ENCODE results near the gene GHRL. TPM values are rescaled to one million over a fixed set of nuclear protein-coding genes. Genes with fewer than 3 reads are reported as not detected.
"Not testable (repeated sequence)": the region's sequence is repeated elsewhere in the genome, so short reads cannot be mapped to it uniquely, and the experiment has no call there.

GHRL gene
- total RNA-seq, 2 experiments from 2014 or later, result 0.32 to 0.42 TPM

GRCh38 chr3:10274601-10275000 lies 18.1 kb downstream of the GHRL start:
- Histone ChIP-seq H3K27ac (ENCODE audit: low read depth, low read length, poor library complexity, severe bottlenecking) (no peak overlapping the region), H4K20me1 (ENCODE audit: insufficient read depth, low read length) (peaks cover 16% of the 10 kb centered on the region), H3K36me3 (ENCODE audit: insufficient read depth, low read length) (peaks cover 100% of the 10 kb centered on the region), H3K4me3 (ENCODE audit: low read depth, low read length, poor library complexity, severe bottlenecking) (no peak overlapping the region), H2AFZ (ENCODE audit: low read length) (no peak overlapping the region), H3K4me1 (ENCODE audit: insufficient read depth, low read length, poor library complexity, severe bottlenecking) (peaks cover 23% of the 10 kb centered on the region), H3K9me3 (ENCODE audit: low read length) (no peaks in the 10 kb centered on the region), H3K4me2 (ENCODE audit: low read length) (peak overlapping the region; percentile 33), H3K9me2 (ENCODE audit: insufficient read depth, low read length) (no peaks in the 10 kb centered on the region), H3K79me2 (ENCODE audit: insufficient read depth, low read depth, low read length) (peaks cover 85% of the 10 kb centered on the region)
- TF ChIP-seq EZH2phosphoT487 (IDR thresholded peaks at IDR 0.05; ENCODE audit: borderline replicate concordance, low read depth, low read length), result no peak
- no peak for TF ChIP-seq CTCF (conservative IDR thresholded peaks at IDR 0.05; ENCODE audit: low read length)
- intact Hi-C loops (cut with micrococcal nuclease; ENCODE audit: unreplicated experiment), result no loop called here
- BruUV-seq (replicated peaks), result no TSS peak
- CTCF ChIA-PET (ENCODE audit: unreplicated experiment), result no interaction called here
- POLR2A ChIA-PET, result interaction anchor here (0.6 kb wide), 1 partner anchor 80 kb away, joined by 3 read pairs; no protein-coding TSS in a partner anchor
- DNase-seq (ENCODE audit: low spot score), result peak; percentile 18

GRCh38 chr3:10273702-10274305 lies 18.9 kb downstream of the GHRL start:
- POLR2A ChIA-PET, result interaction anchor here (0.6 kb wide), 1 partner anchor 79 kb away, joined by 3 read pairs; no protein-coding TSS in a partner anchor
- peaks cover 23% of the 10 kb centered on the region for H3K4me1 ChIP-seq (ENCODE audit: insufficient read depth, low read length, poor library complexity, severe bottlenecking)
- DNase-seq (ENCODE audit: low spot score), result no peak
- no peaks in the 10 kb centered on the region for H3K9me3 ChIP-seq (ENCODE audit: low read length)
- intact Hi-C loops (cut with micrococcal nuclease; ENCODE audit: unreplicated experiment), result no loop called here
- H3K36me3 ChIP-seq (ENCODE audit: insufficient read depth, low read length), result peaks cover 100% of the 10 kb centered on the region
- no peaks in the 10 kb centered on the region for H3K9me2 ChIP-seq (ENCODE audit: insufficient read depth, low read length)
- H3K4me2 ChIP-seq (ENCODE audit: low read length), result peak overlapping the region; percentile 33
- H4K20me1 ChIP-seq (ENCODE audit: insufficient read depth, low read length), result peaks cover 17% of the 10 kb centered on the region
- H3K4me3 ChIP-seq (ENCODE audit: low read depth, low read length, poor library complexity, severe bottlenecking), result no peak overlapping the region
- CTCF ChIA-PET (ENCODE audit: unreplicated experiment), result no interaction called here
- BruUV-seq (replicated peaks), result no TSS peak
- no peak overlapping the region for H3K27ac ChIP-seq (ENCODE audit: low read depth, low read length, poor library complexity, severe bottlenecking)
- no peak for TF ChIP-seq CTCF (conservative IDR thresholded peaks at IDR 0.05; ENCODE audit: low read length)
- H2AFZ ChIP-seq (ENCODE audit: low read length), result no peak overlapping the region
- peaks cover 92% of the 10 kb centered on the region for H3K79me2 ChIP-seq (ENCODE audit: insufficient read depth, low read depth, low read length)

GRCh38 chr3:10272977-10273376 lies 19.8 kb downstream of the GHRL start:
- no peak overlapping the region for H2AFZ ChIP-seq (ENCODE audit: low read length)
- H3K27ac ChIP-seq (ENCODE audit: low read depth, low read length, poor library complexity, severe bottlenecking), result no peak overlapping the region
- H3K4me1 ChIP-seq (ENCODE audit: insufficient read depth, low read length, poor library complexity, severe bottlenecking), result peaks cover 23% of the 10 kb centered on the region
- ChIA-PET CTCF (ENCODE audit: unreplicated experiment) (no interaction called here), POLR2A (interaction anchor here (0.6 kb wide), 1 partner anchor 8 kb away, joined by 3 read pairs; no protein-coding TSS in a partner anchor)
- H3K9me2 ChIP-seq (ENCODE audit: insufficient read depth, low read length), result no peaks in the 10 kb centered on the region
- peaks cover 100% of the 10 kb centered on the region for H3K36me3 ChIP-seq (ENCODE audit: insufficient read depth, low read length)
- peaks cover 99% of the 10 kb centered on the region for H3K79me2 ChIP-seq (ENCODE audit: insufficient read depth, low read depth, low read length)
- DNase-seq (ENCODE audit: low spot score), result no peak
- H3K9me3 ChIP-seq (ENCODE audit: low read length), result no peaks in the 10 kb centered on the region
- BruUV-seq (replicated peaks), result no TSS peak
- H3K4me3 ChIP-seq (ENCODE audit: low read depth, low read length, poor library complexity, severe bottlenecking), result no peak overlapping the region
- H4K20me1 ChIP-seq (ENCODE audit: insufficient read depth, low read length), result peaks cover 25% of the 10 kb centered on the region
- intact Hi-C loops (cut with micrococcal nuclease; ENCODE audit: unreplicated experiment), result no loop called here
- TF ChIP-seq CTCF (conservative IDR thresholded peaks at IDR 0.05; ENCODE audit: low read length) (no peak), EZH2phosphoT487 (IDR thresholded peaks at IDR 0.05; ENCODE audit: borderline replicate concordance, low read depth, low read length) (no peak)
- H3K4me2 ChIP-seq (ENCODE audit: low read length), result peak overlapping the region; percentile 33; the same call in 1 of the 2 replicates

GRCh38 chr3:10272476-10272875 lies 20.3 kb downstream of the GHRL start:
- peaks cover 99% of the 10 kb centered on the region for H3K79me2 ChIP-seq (ENCODE audit: insufficient read depth, low read depth, low read length)

More at GRCh38 chr3:10272476-10272875, 20.3 kb downstream of the GHRL start:
- intact Hi-C loops (cut with micrococcal nuclease; ENCODE audit: unreplicated experiment); BruUV-seq (replicated peaks); DNase-seq (ENCODE audit: low spot score); H3K4me3 ChIP-seq (ENCODE audit: low read depth, low read length, poor library complexity, severe bottlenecking); H2AFZ ChIP-seq (ENCODE audit: low read length); H3K27ac ChIP-seq (ENCODE audit: low read depth, low read length, poor library complexity, severe bottlenecking); H3K4me2 ChIP-seq (ENCODE audit: low read length); H3K9me2 ChIP-seq (ENCODE audit: insufficient read depth, low read length); CTCF ChIA-PET (ENCODE audit: unreplicated experiment); H3K9me3 ChIP-seq (ENCODE audit: low read length): not testable (repeated sequence)
- POLR2A ChIA-PET, result interaction anchor here (0.6 to 1.0 kb wide), 4 partner anchors 9 to 867 kb away, joined by 3 read pairs; no protein-coding TSS in a partner anchor
- Histone ChIP-seq H3K4me1 (ENCODE audit: insufficient read depth, low read length, poor library complexity, severe bottlenecking) (peaks cover 23% of the 10 kb centered on the region), H3K36me3 (ENCODE audit: insufficient read depth, low read length) (peaks cover 100% of the 10 kb centered on the region), H4K20me1 (ENCODE audit: insufficient read depth, low read length) (peaks cover 30% of the 10 kb centered on the region)
